ENCODE data around the gene ZMIZ1.

Gene ZMIZ1

GRCh38 chr10:79136236-79137005 is 67.7 kb downstream of the ZMIZ1 start:
- Mint-ChIP-seq H3K4me1 (peaks cover 42% of the 10 kb centered on the region), H3K27ac (ENCODE audit: low read depth) (peak overlapping the region; percentile 63), H3K4me3 (peak overlapping the region; percentile 70), H3K27me3 (no peaks in the 10 kb centered on the region), H3K36me3 (ENCODE audit: insufficient read depth) (peaks cover 2% of the 10 kb centered on the region), H3K9me3 (no peaks in the 10 kb centered on the region)
- ATAC-seq (replicated peaks; ENCODE audit: extremely low read depth, poor library complexity, severe bottlenecking) (no peak), DNase-seq (ENCODE audit: low spot score in 2 of 2) (no peak)

DNA sequence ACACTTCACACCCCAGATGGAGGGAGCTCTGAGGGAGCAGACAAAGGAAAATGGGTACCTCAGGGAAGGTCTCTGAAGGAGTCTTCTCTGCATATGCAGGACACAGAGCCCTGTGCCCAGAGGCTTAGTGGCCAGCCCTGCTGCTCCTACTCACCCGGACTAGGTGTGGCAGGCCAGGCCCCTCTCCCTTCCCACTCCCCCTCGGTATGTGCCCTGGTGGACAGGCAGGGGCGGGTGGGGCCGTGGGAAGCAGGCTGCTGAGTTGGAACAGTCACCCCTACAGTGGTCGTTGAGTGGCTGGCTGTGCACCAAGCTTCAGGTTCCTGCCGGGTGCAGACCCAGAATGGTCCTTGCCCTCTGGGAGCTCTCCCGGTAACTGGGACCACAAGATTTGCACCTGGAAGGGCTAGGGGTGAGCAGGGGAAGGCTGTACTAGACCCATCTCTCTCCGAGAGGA is 68.6 kb downstream of the ZMIZ1 start:
- DNase-seq (ENCODE audit: low spot score in 2 of 2) (no peak), ATAC-seq (replicated peaks; ENCODE audit: extremely low read depth, poor library complexity, severe bottlenecking) (no peak)
- peaks cover 2% of the 10 kb centered on the region for H3K36me3 Mint-ChIP-seq (ENCODE audit: insufficient read depth)
- H3K4me3 Mint-ChIP-seq = peak overlapping the region; percentile 70
- H3K27me3 Mint-ChIP-seq = no peaks in the 10 kb centered on the region
- H3K27ac Mint-ChIP-seq (ENCODE audit: low read depth) = peak overlapping the region; percentile 79
- peaks cover 42% of the 10 kb centered on the region for H3K4me1 Mint-ChIP-seq
- no peaks in the 10 kb centered on the region for H3K9me3 Mint-ChIP-seq

GRCh38 chr10:79137826-79138225 is 69.1 kb downstream of the ZMIZ1 start:
- Mint-ChIP-seq H3K36me3 (ENCODE audit: insufficient read depth) (peaks cover 2% of the 10 kb centered on the region), H3K9me3 (no peaks in the 10 kb centered on the region), H3K27ac (ENCODE audit: low read depth) (peak overlapping the region; percentile 79), H3K4me1 (peaks cover 42% of the 10 kb centered on the region), H3K27me3 (no peaks in the 10 kb centered on the region), H3K4me3 (peak overlapping the region; percentile 70)
- ATAC-seq (replicated peaks; ENCODE audit: extremely low read depth, poor library complexity, severe bottlenecking) = peak; percentile 72
- DNase-seq (ENCODE audit: low spot score in 2 of 2) = peak in 1 of 2 donors; percentile 18

DNA sequence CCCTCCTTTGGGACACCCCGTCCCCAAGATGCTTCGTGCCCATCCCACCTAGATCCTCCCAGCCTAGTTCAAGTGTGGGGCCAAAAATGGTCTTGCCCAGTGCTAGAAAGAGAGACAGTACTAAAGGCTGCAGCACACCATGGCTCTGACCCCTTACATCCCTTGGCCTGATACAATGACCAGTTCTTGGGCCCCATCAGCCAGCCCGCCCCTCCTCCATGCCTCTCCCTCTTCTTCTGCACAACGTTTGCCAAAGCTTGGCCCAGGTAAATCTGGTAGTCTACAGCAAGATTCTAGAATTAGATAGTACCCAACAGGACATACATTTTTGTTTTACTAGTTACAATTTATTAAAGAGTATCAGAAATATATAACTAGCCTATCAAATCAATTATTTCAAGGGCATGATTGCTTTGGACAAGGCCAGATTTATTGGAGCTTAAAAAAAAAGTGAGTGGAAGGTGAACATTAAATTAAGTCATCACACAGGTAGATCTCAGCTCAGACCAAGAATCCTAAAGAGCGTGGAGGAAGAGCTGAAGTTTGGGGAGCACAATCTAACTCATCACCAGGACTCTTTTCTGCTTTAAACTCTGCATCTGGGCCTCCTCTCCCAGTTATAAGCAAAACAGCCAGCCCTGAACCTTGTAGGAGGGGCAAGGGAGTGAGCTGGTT is 69.8 kb downstream of the ZMIZ1 start:
- no peaks in the 10 kb centered on the region for H3K27me3 Mint-ChIP-seq
- no peaks in the 10 kb centered on the region for H3K9me3 Mint-ChIP-seq
- ATAC-seq (replicated peaks; ENCODE audit: extremely low read depth, poor library complexity, severe bottlenecking) = no peak
- H3K4me1 Mint-ChIP-seq = peaks cover 49% of the 10 kb centered on the region
- peaks cover 2% of the 10 kb centered on the region for H3K36me3 Mint-ChIP-seq (ENCODE audit: insufficient read depth)
- H3K4me3 Mint-ChIP-seq = peak overlapping the region; percentile 34
- no peak for DNase-seq (ENCODE audit: low spot score in 2 of 2)
- peak overlapping the region; percentile 79 for H3K27ac Mint-ChIP-seq (ENCODE audit: low read depth)

DNA sequence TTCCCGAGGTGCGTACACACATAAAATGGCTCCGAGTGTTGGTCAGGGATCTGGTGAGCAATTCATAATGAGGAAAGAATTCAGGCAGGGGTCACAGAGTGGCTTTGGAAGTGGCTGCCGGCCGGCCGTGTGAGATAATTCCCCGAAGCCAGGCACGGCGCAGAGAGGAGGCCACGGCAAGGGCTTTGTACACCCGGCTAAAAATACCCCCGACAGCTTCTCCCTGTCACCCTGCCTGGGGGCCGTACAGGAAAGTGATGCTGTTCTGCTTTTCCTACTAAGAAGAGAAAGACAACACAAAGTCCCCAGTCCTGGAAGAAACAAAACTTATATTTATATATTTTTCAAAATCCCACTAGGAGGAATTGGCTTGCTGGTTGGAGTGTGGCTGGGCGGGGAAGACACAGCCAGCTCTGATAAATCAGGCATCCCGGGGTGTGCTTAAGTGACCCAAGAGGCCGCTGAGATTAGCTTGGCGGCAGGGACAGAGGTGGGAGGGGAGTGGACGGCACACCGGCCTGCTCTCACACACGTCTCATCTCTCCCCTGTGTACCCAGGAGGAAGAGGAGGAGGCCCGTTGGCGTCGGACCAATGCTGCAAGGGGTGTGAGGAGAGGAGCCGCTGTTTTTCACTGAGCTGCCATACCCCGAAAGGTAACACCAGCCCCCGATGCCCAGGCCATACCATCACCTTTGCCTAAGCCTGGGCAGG is 70.5 kb downstream of the ZMIZ1 start:
- ATAC-seq (replicated peaks; ENCODE audit: extremely low read depth, poor library complexity, severe bottlenecking) = no peak

DNA sequence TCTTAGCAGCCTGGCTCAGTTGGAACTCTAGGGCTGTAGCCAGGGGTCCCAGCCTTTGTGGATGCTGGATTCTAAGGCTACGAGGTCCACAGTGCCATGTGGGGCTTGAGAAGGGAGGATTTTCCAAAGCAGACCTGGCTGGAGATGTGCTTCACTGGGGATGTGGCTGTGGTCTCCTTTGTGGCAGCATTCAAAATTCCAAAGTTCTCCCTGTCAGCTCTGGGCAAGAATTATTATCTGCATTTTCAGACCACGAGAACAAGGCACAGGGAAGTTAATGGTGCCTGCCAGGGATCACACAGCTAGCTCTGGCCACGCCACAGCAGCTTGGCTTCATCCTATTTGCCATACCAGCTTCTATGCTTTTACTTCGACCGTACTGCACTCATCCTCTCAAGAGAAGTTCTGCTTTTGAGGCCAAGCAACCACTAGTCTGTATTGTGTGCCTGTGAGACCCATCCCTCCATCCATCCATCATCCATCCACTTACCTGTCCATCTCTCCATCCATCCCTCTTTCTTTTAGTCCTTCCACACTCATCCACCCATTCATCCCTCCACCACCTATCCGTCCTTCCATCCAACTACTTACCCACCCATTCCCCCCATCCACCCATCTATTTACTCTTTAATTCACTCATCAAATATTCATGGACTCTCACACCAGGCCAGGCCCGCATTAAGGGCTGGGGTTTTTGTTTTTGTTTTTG is 71.5 kb downstream of the ZMIZ1 start:
- no peak for ATAC-seq (replicated peaks; ENCODE audit: extremely low read depth, poor library complexity, severe bottlenecking)
- H3K27ac Mint-ChIP-seq (ENCODE audit: low read depth) = no peak overlapping the region
- no peak overlapping the region for H3K4me3 Mint-ChIP-seq

More for the DNA sequence above, 70.5 kb downstream of the ZMIZ1 start:
- H3K27ac Mint-ChIP-seq (ENCODE audit: low read depth) = peak overlapping the region; percentile 79
- H3K36me3 Mint-ChIP-seq (ENCODE audit: insufficient read depth) = peaks cover 2% of the 10 kb centered on the region
- no peaks in the 10 kb centered on the region for H3K27me3 Mint-ChIP-seq
- H3K4me1 Mint-ChIP-seq = peaks cover 49% of the 10 kb centered on the region
- no peak overlapping the region for H3K4me3 Mint-ChIP-seq
- no peak for DNase-seq (ENCODE audit: low spot score in 2 of 2)
- H3K9me3 Mint-ChIP-seq = no peaks in the 10 kb centered on the region

DNA sequence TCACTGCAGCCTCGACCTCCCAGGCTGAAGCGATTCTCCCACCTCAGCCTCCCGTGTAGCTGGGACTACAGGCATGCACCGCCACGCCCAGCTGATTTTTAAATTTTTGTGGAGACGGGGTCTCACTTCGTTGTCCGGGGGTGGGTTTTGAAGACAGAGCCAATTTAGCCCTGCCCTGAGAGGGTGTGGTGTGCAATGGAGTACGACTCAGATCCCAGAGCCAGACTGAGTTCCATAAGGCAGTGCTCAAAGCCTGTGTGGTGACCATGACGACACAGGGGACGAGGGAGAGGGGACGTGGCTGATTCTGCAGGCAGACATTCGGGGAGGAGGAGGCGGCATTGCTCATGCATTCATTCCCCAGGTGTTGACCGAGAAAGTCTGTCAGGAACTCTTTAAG is 72.1 kb downstream of the ZMIZ1 start:
- Mint-ChIP-seq H3K4me1 (peaks cover 60% of the 10 kb centered on the region), H3K27me3 (no peaks in the 10 kb centered on the region)
- no peak for DNase-seq (ENCODE audit: low spot score in 2 of 2)

More for the DNA sequence above, 71.5 kb downstream of the ZMIZ1 start:
- Mint-ChIP-seq H3K9me3 (no peaks in the 10 kb centered on the region), H3K4me1 (peaks cover 58% of the 10 kb centered on the region), H3K27me3 (no peaks in the 10 kb centered on the region), H3K36me3 (ENCODE audit: insufficient read depth) (peaks cover 2% of the 10 kb centered on the region)
- DNase-seq (ENCODE audit: low spot score in 2 of 2) = no peak

GRCh38 chr10:79142064-79142491 is 73.3 kb downstream of the ZMIZ1 start:
- H3K27me3 Mint-ChIP-seq = no peaks in the 10 kb centered on the region
- peak overlapping the region; percentile 5 for H3K27ac Mint-ChIP-seq (ENCODE audit: low read depth)
- peaks cover 2% of the 10 kb centered on the region for H3K36me3 Mint-ChIP-seq (ENCODE audit: insufficient read depth)
- H3K9me3 Mint-ChIP-seq = no peaks in the 10 kb centered on the region
- no peak overlapping the region for H3K4me3 Mint-ChIP-seq
- DNase-seq (ENCODE audit: low spot score in 2 of 2) (no peak), ATAC-seq (replicated peaks; ENCODE audit: extremely low read depth, poor library complexity, severe bottlenecking) (no peak)
- H3K4me1 Mint-ChIP-seq = peaks cover 47% of the 10 kb centered on the region

More for the DNA sequence above, 72.1 kb downstream of the ZMIZ1 start:
- Mint-ChIP-seq H3K4me3 (no peak overlapping the region), H3K36me3 (ENCODE audit: insufficient read depth) (peaks cover 2% of the 10 kb centered on the region), H3K27ac (ENCODE audit: low read depth) (no peak overlapping the region), H3K9me3 (no peaks in the 10 kb centered on the region)
- ATAC-seq (replicated peaks; ENCODE audit: extremely low read depth, poor library complexity, severe bottlenecking) = no peak

DNA sequence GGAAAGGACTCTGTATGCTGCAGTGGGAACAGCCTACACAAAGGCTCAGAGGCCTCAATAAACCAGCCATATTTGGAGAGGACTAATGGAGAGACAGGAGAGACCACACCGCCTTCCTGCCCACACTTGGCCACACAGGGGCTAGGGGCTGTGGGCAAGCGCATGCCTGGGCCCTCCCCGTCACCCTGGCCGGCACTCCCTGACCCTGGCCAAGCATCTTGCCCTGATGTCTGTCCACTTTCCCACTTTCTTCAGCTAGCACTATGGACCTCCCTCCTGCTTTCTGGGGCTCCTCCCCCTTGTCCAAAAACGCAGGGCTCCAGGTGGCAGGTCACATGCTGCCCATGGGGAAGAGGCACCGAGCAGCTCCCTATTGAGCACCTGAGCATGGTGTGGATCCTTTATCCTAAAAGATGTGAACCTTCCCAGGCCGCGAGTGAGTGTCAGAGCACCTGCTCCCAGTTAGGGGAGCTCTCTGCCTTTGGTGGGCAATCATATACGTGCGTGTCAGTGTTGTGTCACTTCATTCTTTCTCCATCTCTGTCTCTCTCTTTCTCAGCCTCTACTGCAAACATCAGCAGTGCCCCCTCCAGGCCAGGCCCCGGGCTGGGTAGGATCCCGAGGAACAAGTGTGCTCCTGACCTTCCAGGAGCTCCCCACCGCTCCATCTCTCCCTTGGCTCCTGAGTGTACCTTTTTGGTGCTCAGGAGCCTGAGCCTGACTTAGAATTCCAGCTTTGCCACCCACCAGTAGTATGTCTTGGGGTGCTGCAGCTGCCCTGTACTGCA is 74.0 kb downstream of the ZMIZ1 start:
- Mint-ChIP-seq H3K4me3 (no peak overlapping the region), H3K27ac (ENCODE audit: low read depth) (peak overlapping the region; percentile 5), H3K4me1 (peaks cover 41% of the 10 kb centered on the region), H3K36me3 (ENCODE audit: insufficient read depth) (no peaks in the 10 kb centered on the region), H3K27me3 (no peaks in the 10 kb centered on the region), H3K9me3 (no peaks in the 10 kb centered on the region)
- DNase-seq (ENCODE audit: low spot score in 2 of 2) = no peak
- no peak for ATAC-seq (replicated peaks; ENCODE audit: extremely low read depth, poor library complexity, severe bottlenecking)

- no peak for DNase-seq (ENCODE audit: low spot score in 2 of 2)
- no peaks in the 10 kb centered on the region for H3K36me3 Mint-ChIP-seq (ENCODE audit: insufficient read depth)
- H3K27me3 Mint-ChIP-seq = no peaks in the 10 kb centered on the region
- ATAC-seq (replicated peaks; ENCODE audit: extremely low read depth, poor library complexity, severe bottlenecking) = no peak
- peaks cover 34% of the 10 kb centered on the region for H3K4me1 Mint-ChIP-seq
- no peak overlapping the region for H3K27ac Mint-ChIP-seq (ENCODE audit: low read depth)
- H3K9me3 Mint-ChIP-seq = no peaks in the 10 kb centered on the region
- no peak overlapping the region for H3K4me3 Mint-ChIP-seq
Measured at GRCh38 chr10:79143879-79144278, 75.1 kb downstream of the ZMIZ1 start.

DNA sequence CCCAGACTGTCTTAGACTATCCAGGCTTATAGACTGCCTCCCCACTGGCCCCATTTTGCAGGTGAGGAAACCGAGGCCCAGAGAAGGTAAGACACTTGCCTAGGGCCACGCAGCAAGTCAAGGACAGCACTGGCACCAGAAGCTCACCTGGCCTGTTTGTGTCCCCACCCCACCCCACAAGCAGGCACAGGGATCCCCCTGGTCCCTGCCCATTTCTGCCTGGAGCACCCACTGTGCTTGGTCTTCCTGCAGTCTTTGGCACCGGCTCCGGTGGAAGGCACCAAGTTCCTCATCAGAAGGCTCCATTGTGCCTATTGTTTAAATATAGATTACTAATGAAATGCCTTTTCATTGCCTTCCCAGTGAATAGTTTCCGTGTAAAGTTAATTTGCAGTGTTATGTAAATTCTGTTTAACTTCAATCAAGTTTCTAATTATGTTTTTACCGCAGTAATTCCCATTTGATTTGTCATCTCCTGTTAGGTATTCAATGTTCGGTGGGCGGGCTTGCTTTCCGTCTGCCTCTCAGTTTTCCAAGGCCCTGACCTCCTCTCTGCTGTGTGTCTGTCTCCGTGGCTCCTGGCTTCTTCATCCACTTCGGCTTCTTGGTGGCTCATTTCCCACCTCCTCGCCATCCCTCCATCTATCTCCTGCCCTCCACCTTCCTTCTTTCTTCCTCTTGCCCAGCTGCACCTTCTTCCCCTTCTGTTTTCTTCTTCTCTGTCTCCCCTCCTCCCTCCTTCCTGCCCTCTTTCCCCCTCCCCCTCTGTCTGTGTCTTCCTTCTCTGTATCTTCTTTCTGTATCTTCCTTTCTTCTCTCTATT is 75.8 kb downstream of the ZMIZ1 start:
- H3K36me3 Mint-ChIP-seq (ENCODE audit: insufficient read depth) = no peaks in the 10 kb centered on the region
- H3K9me3 Mint-ChIP-seq = no peaks in the 10 kb centered on the region
- H3K27ac Mint-ChIP-seq (ENCODE audit: low read depth) = peak overlapping the region; percentile 5
- peaks cover 37% of the 10 kb centered on the region for H3K4me1 Mint-ChIP-seq
- no peaks in the 10 kb centered on the region for H3K27me3 Mint-ChIP-seq
- H3K4me3 Mint-ChIP-seq = no peak overlapping the region
- DNase-seq (ENCODE audit: low spot score in 2 of 2) (no peak), ATAC-seq (replicated peaks; ENCODE audit: extremely low read depth, poor library complexity, severe bottlenecking) (no peak)
